Measurements from ENCODE around the gene ACP6.
"Not testable (repeated sequence)": the region's sequence is repeated elsewhere in the genome, so short reads cannot be mapped to it uniquely, and the experiment has no call there.

The ACP6 gene

GRCh38 chr1:147712605-147713004 lies 42.3 kb upstream of the ACP6 start:
- H3K36me3 ChIP-seq = no peaks in the 10 kb centered on the region
- DNase-seq = no peak
- H3K4me1 ChIP-seq = no peaks in the 10 kb centered on the region
- TF ChIP-seq CTCF (IDR thresholded peaks at IDR 0.05; ENCODE audit: low read depth, low read length) = no peak
- no peak overlapping the region for H3K4me3 ChIP-seq (ENCODE audit: low read depth, low read length)
- no peaks in the 10 kb centered on the region for H3K9me3 ChIP-seq
- H3K27me3 ChIP-seq = peaks cover 11% of the 10 kb centered on the region; the same call in 1 of the 2 replicates

- Histone ChIP-seq H3K4me1 (no peaks in the 10 kb centered on the region), H3K36me3 (no peaks in the 10 kb centered on the region), H3K4me3 (ENCODE audit: low read depth, low read length) (no peak overlapping the region), H3K27me3 (peaks cover 4% of the 10 kb centered on the region; the same call in 1 of the 2 replicates), H3K9me3 (no peaks in the 10 kb centered on the region)
- peak; percentile 70 for DNase-seq
- TF ChIP-seq CTCF (IDR thresholded peaks at IDR 0.05; ENCODE audit: low read depth, low read length) = peak; percentile 97
These were observed 30.0 kb upstream of the ACP6 start for GRCh38 chr1:147700042-147701006.

- Histone ChIP-seq H3K27me3 (peaks cover 4% of the 10 kb centered on the region; the same call in 1 of the 2 replicates), H3K4me1 (no peaks in the 10 kb centered on the region), H3K9me3 (no peaks in the 10 kb centered on the region), H3K36me3 (no peaks in the 10 kb centered on the region), H3K4me3 (ENCODE audit: low read depth, low read length) (no peak overlapping the region)
- no peak for TF ChIP-seq CTCF (IDR thresholded peaks at IDR 0.05; ENCODE audit: low read depth, low read length)
- no peak for DNase-seq
These were observed 29.3 kb upstream of the ACP6 start for GRCh38 chr1:147699686-147700041.

GRCh38 chr1:147683163-147683763 lies 12.9 kb upstream of the ACP6 start:
- Histone ChIP-seq H3K4me3 (ENCODE audit: low read depth, low read length) (no peak overlapping the region), H3K27me3 (0 out of 2 replicates have a peak, but pooled peaks cover 4% of the 10 kb centered on the region), H3K36me3 (no peaks in the 10 kb centered on the region), H3K9me3 (no peaks in the 10 kb centered on the region; the same call in 1 of the 2 replicates), H3K4me1 (no peaks in the 10 kb centered on the region)
- DNase-seq = no peak
- TF ChIP-seq CTCF (IDR thresholded peaks at IDR 0.05; ENCODE audit: low read depth, low read length) = no peak

- not testable (repeated sequence) for DNase-seq; H3K4me3 ChIP-seq (ENCODE audit: low read depth, low read length); H3K36me3 ChIP-seq; H3K9me3 ChIP-seq; H3K4me1 ChIP-seq; H3K27me3 ChIP-seq
These were observed 10.4 kb upstream of the ACP6 start for GRCh38 chr1:147680608-147681235.

- not testable (repeated sequence) for H3K36me3 ChIP-seq; H3K9me3 ChIP-seq; H3K4me1 ChIP-seq; H3K27me3 ChIP-seq; H3K4me3 ChIP-seq (ENCODE audit: low read depth, low read length); DNase-seq
These were observed 7.4 kb upstream of the ACP6 start for GRCh38 chr1:147677681-147678080.
